ENCODE measurements around the gene LSM11. TPM values are rescaled to one million over a fixed set of nuclear protein-coding genes. Genes with fewer than 3 reads are reported as not detected.

Gene LSM11
- 2.4 and 3.1 TPM in 2 replicates for total RNA-seq

GRCh38 chr5:157743163-157744050 is at the start of gene LSM11:
LSM11 (plus strand) TSS chr5:157743712; CDS start chr5:157743751, 39 bp downstream.

GRCh38 chr5:157731272-157732129 is 12.0 kb upstream of the LSM11 start, which contains the start of gene THG1L:
THG1L (plus strand) TSS chr5:157731420; CDS start chr5:157731441, 21 bp downstream.

Small RNAs within 50 kb of the gene (small RNA-seq; reads per million reads assigned to genes)
- gene AC026407.1 (not detected), gene RNU6-260P (not detected)

Other genes with a start within 250 kb of the LSM11 start
- 28.7 and 32.3 TPM in 2 replicates for gene ADAM19, start 167.9 kb upstream of the LSM11 start, total RNA-seq
- gene SOX30, start 91.3 kb upstream of the LSM11 start, total RNA-seq: under 0.01 TPM in 1 of 2 replicates, not detected in the other
- gene C5orf52, start 72.2 kb upstream of the LSM11 start, total RNA-seq: not detected in 2 replicates
- gene THG1L, start 12.3 kb upstream of the LSM11 start, total RNA-seq: 12.4 and 17.0 TPM in 2 replicates
- gene CLINT1, start 115.4 kb downstream of the LSM11 start, total RNA-seq: 91.8 and 125 TPM in 2 replicates

Data from hair follicle dermal papilla cell (primary cell).